Liver (tissue), 9 donors: ENCODE measurements around the gene BSN. TPM values are rescaled to one million over a fixed set of nuclear protein-coding genes. Genes with fewer than 3 reads are reported as not detected.
"Not testable (repeated sequence)": the region's sequence is repeated elsewhere in the genome, so short reads cannot be mapped to it uniquely, and the experiment has no call there.

Experiments
- DNase-seq: peaks from one replicate; pipeline ENCODE4 v3.0.0-alpha.2; 2017; ENCODE audit warnings: low spot score
- H3K27ac ChIP-seq, 2 donors: one replicate each; pipeline ENCODE4 v1.7.0; 2013; ENCODE audit warnings: inconsistent platforms in 2 of 2, low read length in 2 of 2, control low read depth in 1 of 2, low read depth in 1 of 2, mild to moderate bottlenecking in 1 of 2
- H3K27me3 ChIP-seq, 4 donors: one replicate each; pipeline versions ENCODE4 v1.6.1 to v1.7.0; 2013; ENCODE audit warnings: low read length in 3 of 4, inconsistent platforms in 1 of 4, mild to moderate bottlenecking in 1 of 4, moderate library complexity in 1 of 4; ENCODE audit not compliant: control insufficient read depth in 4 of 4, insufficient read depth in 4 of 4
- H3K36me3 ChIP-seq, 4 donors: one replicate each; pipeline versions ENCODE4 v1.6.1 to v1.7.0; 2013; ENCODE audit warnings: low read length in 3 of 4, mild to moderate bottlenecking in 3 of 4, low read depth in 1 of 4, moderate library complexity in 1 of 4; ENCODE audit not compliant: control insufficient read depth in 4 of 4, insufficient read depth in 3 of 4
- H3K4me1 ChIP-seq, 4 donors: one replicate each; pipeline versions ENCODE4 v1.6.1 to v1.7.0; 2013; ENCODE audit warnings: low read length in 3 of 4, mild to moderate bottlenecking in 3 of 4, moderate library complexity in 1 of 4; ENCODE audit not compliant: control insufficient read depth in 4 of 4, insufficient read depth in 4 of 4
- H3K4me3 ChIP-seq, 3 donors: one replicate each; pipeline versions ENCODE4 v1.6.1 to v1.7.0; 2013; ENCODE audit warnings: low read length in 3 of 3, control low read depth in 1 of 3, low read depth in 1 of 3, mild to moderate bottlenecking in 1 of 3
- H3K9ac ChIP-seq, 2 donors: one replicate each; pipeline ENCODE4 v1.7.0; 2013; ENCODE audit warnings: low read length in 2 of 2, mild to moderate bottlenecking in 2 of 2, moderate library complexity in 2 of 2, control low read depth in 1 of 2, low read depth in 1 of 2
- H3K9me3 ChIP-seq, 4 donors: one replicate each; pipeline versions ENCODE4 v1.6.1 to v1.7.0; 2013; ENCODE audit warnings: low read length in 3 of 4; ENCODE audit not compliant: control insufficient read depth in 4 of 4
- ATF3 ChIP-seq: IDR thresholded peaks from 2 replicates; pipeline ENCODE4 v1.6.1; 2016; ENCODE audit warnings: antibody characterized with exemption
- CTCF ChIP-seq: fragments of 150-350 bp; IDR thresholded peaks from 2 replicates; pipeline ENCODE4 v1.5.1; 2017; ENCODE audit warnings: improper control_type of control experiment, low read depth, low read length; ENCODE audit not compliant: missing input control
- EGR1 ChIP-seq, 2 donors: IDR thresholded peaks; 2 replicates each; pipeline ENCODE4 v1.6.1; 2016 to 2018; ENCODE audit warnings: antibody characterized with exemption in 2 of 2, low read depth in 2 of 2
- FOXA1 ChIP-seq: IDR thresholded peaks from 2 replicates; pipeline ENCODE4 v1.6.1; 2016; ENCODE audit warnings: antibody characterized with exemption
- FOXA2 ChIP-seq: IDR thresholded peaks from 2 replicates; pipeline ENCODE4 v1.6.1; 2016; ENCODE audit warnings: antibody characterized with exemption
- GABPA ChIP-seq, 2 donors: IDR thresholded peaks in 1 of 2; conservative IDR thresholded peaks in 1 of 2; 2 replicates each; pipeline ENCODE4 v1.6.1; 2016; ENCODE audit warnings: antibody characterized with exemption in 2 of 2, mild to moderate bottlenecking in 1 of 2, moderate library complexity in 1 of 2
- HNF4A ChIP-seq, 2 donors: conservative IDR thresholded peaks; 2 replicates each; pipeline ENCODE4 v1.6.1; 2016; ENCODE audit warnings: antibody characterized with exemption in 2 of 2, mild to moderate bottlenecking in 2 of 2
- HNF4G ChIP-seq: IDR thresholded peaks from 2 replicates; pipeline ENCODE4 v1.6.1; 2016; ENCODE audit warnings: antibody characterized with exemption
- JUND ChIP-seq, 2 donors: IDR thresholded peaks; 2 replicates each; pipeline ENCODE4 v1.6.1; 2016; ENCODE audit warnings: antibody characterized with exemption in 2 of 2
- MAX ChIP-seq: IDR thresholded peaks from 2 replicates; pipeline ENCODE4 v1.6.1; 2016; ENCODE audit warnings: antibody characterized with exemption
- NR2F2 ChIP-seq: IDR thresholded peaks from 2 replicates; pipeline ENCODE4 v1.6.1; 2016; ENCODE audit warnings: antibody characterized with exemption
- RAD21 ChIP-seq, 2 donors: IDR thresholded peaks; 2 replicates each; pipeline ENCODE4 v1.6.1; 2016; ENCODE audit warnings: antibody characterized with exemption in 2 of 2, mild to moderate bottlenecking in 2 of 2
- REST ChIP-seq: IDR thresholded peaks from 2 replicates; pipeline ENCODE4 v1.6.1; 2016; ENCODE audit warnings: antibody characterized with exemption, mild to moderate bottlenecking
- RXRA ChIP-seq, 2 donors: IDR thresholded peaks; 2 replicates each; pipeline ENCODE4 v1.6.1; 2017 to 2018; ENCODE audit warnings: antibody characterized with exemption in 2 of 2, mild to moderate bottlenecking in 1 of 2
- SP1 ChIP-seq: IDR thresholded peaks from 2 replicates; pipeline ENCODE4 v1.6.1; 2018; ENCODE audit warnings: antibody characterized with exemption, mild to moderate bottlenecking
- TAF1 ChIP-seq: conservative IDR thresholded peaks from 2 replicates; pipeline ENCODE4 v1.6.1; 2016; ENCODE audit warnings: antibody characterized with exemption, mild to moderate bottlenecking
- YY1 ChIP-seq: IDR thresholded peaks from 2 replicates; pipeline ENCODE4 v1.6.1; 2016; ENCODE audit warnings: antibody characterized with exemption, mild to moderate bottlenecking
- ZBTB33 ChIP-seq: IDR thresholded peaks from 2 replicates; pipeline ENCODE4 v1.6.1; 2016; ENCODE audit warnings: antibody characterized with exemption
- WGBS: extraction: QIAGEN DNeasy Blood & Tissue Kit; methylation state at CpG from one replicate; pipeline ENCODE4 v1.1.7; 2013; 5-methylcytosine and 5-hydroxymethylcytosine counted together
- polyA plus RNA-seq, 2 donors: library from polyadenylated mRNA; stranded (reverse) in 1 of 2; unstranded in 1 of 2; fragments of 200-250 nt in 1 of 2; fragments of >200 nt in 1 of 2; fragmentation: Nextera tagmentation in 1 of 2; extraction: Ambion mirVana in 1 of 2; gene quantifications; one replicate each; pipeline versions ENCODE4 v1.2.1 to v1.2.3, GENCODE V29; 2013 to 2015
- total RNA-seq, 2 donors: library from RNA; depleted of rRNA; stranded (reverse); fragments of >200 nt; gene quantifications; one replicate each; pipeline ENCODE4 v1.2.3, GENCODE V29; 2014
- donor health status: healthy.
- donor health status: healthy.
- donor health status: healthy.
- donor health status: healthy.
- donor health status: healthy.

The BSN gene
- total and polyA plus RNA-seq, 4 donors, result 0.32 to 0.67 (median 0.40) TPM

GRCh38 chr3:49582177-49582576 is 27.9 kb downstream of the BSN start:
- TF ChIP-seq FOXA2 (no peak), ZBTB33 (no peak), RAD21 (IDR thresholded peaks at IDR 0.05) (no peak), GABPA (IDR thresholded peaks at IDR 0.05 in 1 of 2, conservative IDR thresholded peaks at IDR 0.05 in 1 of 2) (no peak), NR2F2 (no peak), HNF4G (no peak), JUND (IDR thresholded peaks at IDR 0.05) (no peak), REST (no peak), TAF1 (no peak), EGR1 (IDR thresholded peaks at IDR 0.05; ENCODE audit: low read depth in 2 of 2) (no peak), FOXA1 (no peak), RXRA (IDR thresholded peaks at IDR 0.05) (no peak), YY1 (no peak), SP1 (no peak), ATF3 (no peak), HNF4A (conservative IDR thresholded peaks at IDR 0.05) (no peak), CTCF (no peak), MAX (no peak)
- no peaks in the 10 kb centered on the region for H3K4me1 ChIP-seq
- no peaks in the 10 kb centered on the region for H3K27me3 ChIP-seq
- no peaks in the 10 kb centered on the region for H3K36me3 ChIP-seq
- H3K9ac ChIP-seq, result no peak overlapping the region
- no peak overlapping the region for H3K4me3 ChIP-seq
- DNase-seq, result no peak
- H3K9me3 ChIP-seq, result no peaks in the 10 kb centered on the region
- no peak overlapping the region for H3K27ac ChIP-seq

GRCh38 chr3:49585261-49585755 is 31.0 kb downstream of the BSN start:
- WGBS, result 94% methylated on average over 20 of the region's 20 CpGs
- H3K36me3 ChIP-seq, result not testable (repeated sequence)

More at GRCh38 chr3:49585261-49585755, 31.0 kb downstream of the BSN start:
- H3K9ac ChIP-seq, H3K4me3 ChIP-seq, H3K27ac ChIP-seq, DNase-seq, H3K9me3 ChIP-seq, H3K27me3 ChIP-seq, H3K4me1 ChIP-seq: not testable (repeated sequence)
